Erythroblast (primary cell): Measurements from ENCODE around the gene SRSF11.
"Not testable (repeated sequence)": the region's sequence is repeated elsewhere in the genome, so short reads cannot be mapped to it uniquely, and the experiment has no call there.

Experiments
- DNase-seq, 2 experiments: peaks; one replicate each; lab custom pipeline; 2025; lab: John Stamatoyannopoulos, UW
- GATA1 ChIP-seq: IDR thresholded peaks from 2 replicates; pipeline ENCODE4 v1.6.1; 2011; ENCODE audit warnings: low read depth, mild to moderate bottlenecking, control low read depth, low read length, moderate library complexity
- POLR2A ChIP-seq: IDR thresholded peaks from 2 replicates; pipeline ENCODE4 v1.6.1; 2011; ENCODE audit warnings: mild to moderate bottlenecking, low read length

SRSF11 gene

GRCh38 chr1:70205434-70206118 is 15.6 kb upstream of the SRSF11 start, which contains the start of gene LRRC40:
LRRC40 (minus strand) TSS chr1:70205579; CDS start chr1:70205540, 39 bp downstream.
- TF ChIP-seq GATA1 (no peak), POLR2A (peak; percentile 96)
- DNase-seq = peak; percentile 98 to 99

GRCh38 chr1:70206833-70207232 is 14.3 kb upstream of the SRSF11 start:
- not testable (repeated sequence) for DNase-seq

- TF ChIP-seq POLR2A (no peak), GATA1 (no peak)
- DNase-seq = no peak
Measured at GRCh38 chr1:70207492-70207891, 13.7 kb upstream of the SRSF11 start.

- no peak for DNase-seq
- TF ChIP-seq GATA1 (no peak), POLR2A (no peak)
Measured at GRCh38 chr1:70208292-70208691, 12.9 kb upstream of the SRSF11 start.

- DNase-seq = no peak
- TF ChIP-seq POLR2A (no peak), GATA1 (no peak)
Measured at GRCh38 chr1:70210820-70211219, 10.4 kb upstream of the SRSF11 start.

- no peak for DNase-seq
- TF ChIP-seq GATA1 (no peak), POLR2A (no peak)
Measured at GRCh38 chr1:70211541-70211940, 9.6 kb upstream of the SRSF11 start.

GRCh38 chr1:70220015-70220414 is 1.2 kb upstream of the SRSF11 start:
- TF ChIP-seq GATA1 = no peak
- TF ChIP-seq POLR2A = peak; percentile 6
- peak; percentile 48 to 56 for DNase-seq

- TF ChIP-seq GATA1 (no peak), POLR2A (no peak)
- peak; percentile 19 to 34 for DNase-seq
Measured at GRCh38 chr1:70220517-70221237, 503 bp upstream of the SRSF11 start.

- TF ChIP-seq POLR2A = no peak
- no peak for TF ChIP-seq GATA1
- DNase-seq = peak; percentile 21 to 32
Measured at GRCh38 chr1:70222716-70223235, 1.6 kb downstream of the SRSF11 start.

GRCh38 chr1:70224954-70225353 is 3.8 kb downstream of the SRSF11 start:
- TF ChIP-seq GATA1 = no peak
- no peak for TF ChIP-seq POLR2A
- peak; percentile 7 to 32 for DNase-seq

- DNase-seq = no peak
- no peak for TF ChIP-seq POLR2A
- TF ChIP-seq GATA1 = no peak
Measured at GRCh38 chr1:70227439-70227838, 6.3 kb downstream of the SRSF11 start.

- TF ChIP-seq GATA1 = no peak
- no peak for TF ChIP-seq POLR2A
- no peak for DNase-seq
Measured at GRCh38 chr1:70228670-70229069, 7.5 kb downstream of the SRSF11 start.

GRCh38 chr1:70231475-70231874 is 10.3 kb downstream of the SRSF11 start:
- no peak for TF ChIP-seq GATA1
- no peak for TF ChIP-seq POLR2A
- DNase-seq = no peak

GRCh38 chr1:70234733-70235132 is 13.6 kb downstream of the SRSF11 start:
- no peak for TF ChIP-seq GATA1
- no peak for DNase-seq
